Breast epithelium (tissue), 3 donors: ENCODE measurements around the gene LPCAT2.

Experiments
- CTCF ChIP-seq, 3 donors: fragments of 450-650 bp; IDR thresholded peaks; one replicate each; pipeline ENCODE4 v1.5.1; 2016 to 2017; ENCODE audit warnings: antibody characterized with exemption in 3 of 3, mild to moderate bottlenecking in 3 of 3, moderate library complexity in 3 of 3
- POLR2A ChIP-seq: fragments of 450-650 bp; IDR thresholded peaks from one replicate; pipeline ENCODE4 v1.6.1; 2016; ENCODE audit warnings: antibody characterized with exemption, mild to moderate bottlenecking, moderate library complexity
- POLR2AphosphoS5 ChIP-seq, 3 donors: sonication (generic); formaldehyde crosslinking; IDR thresholded peaks; one replicate each; pipeline ENCODE4 v1.6.1; 2017; ENCODE audit warnings: antibody characterized with exemption in 3 of 3

GRCh38 chr16:55466209-55466608 is 42.7 kb upstream of the LPCAT2 start:
- TF ChIP-seq CTCF (IDR thresholded peaks at IDR 0.05) (no peak), POLR2AphosphoS5 (IDR thresholded peaks at IDR 0.05) (no peak), POLR2A (no peak)
